Measurements from ENCODE around the gene DLL3.

GRCh38 chr19:39481229-39481545 is 17.6 kb upstream of the DLL3 start:
- TF ChIP-seq, protein P1, sequence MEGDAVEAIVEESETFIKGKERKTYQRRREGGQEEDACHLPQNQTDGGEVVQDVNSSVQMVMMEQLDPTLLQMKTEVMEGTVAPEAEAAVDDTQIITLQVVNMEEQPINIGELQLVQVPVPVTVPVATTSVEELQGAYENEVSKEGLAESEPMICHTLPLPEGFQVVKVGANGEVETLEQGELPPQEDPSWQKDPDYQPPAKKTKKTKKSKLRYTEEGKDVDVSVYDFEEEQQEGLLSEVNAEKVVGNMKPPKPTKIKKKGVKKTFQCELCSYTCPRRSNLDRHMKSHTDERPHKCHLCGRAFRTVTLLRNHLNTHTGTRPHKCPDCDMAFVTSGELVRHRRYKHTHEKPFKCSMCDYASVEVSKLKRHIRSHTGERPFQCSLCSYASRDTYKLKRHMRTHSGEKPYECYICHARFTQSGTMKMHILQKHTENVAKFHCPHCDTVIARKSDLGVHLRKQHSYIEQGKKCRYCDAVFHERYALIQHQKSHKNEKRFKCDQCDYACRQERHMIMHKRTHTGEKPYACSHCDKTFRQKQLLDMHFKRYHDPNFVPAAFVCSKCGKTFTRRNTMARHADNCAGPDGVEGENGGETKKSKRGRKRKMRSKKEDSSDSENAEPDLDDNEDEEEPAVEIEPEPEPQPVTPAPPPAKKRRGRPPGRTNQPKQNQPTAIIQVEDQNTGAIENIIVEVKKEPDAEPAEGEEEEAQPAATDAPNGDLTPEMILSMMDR (IDR thresholded peaks at IDR 0.05; ENCODE audit: poor library complexity) = no peak
- no peak for TF ChIP-seq EZH2 (IDR thresholded peaks at IDR 0.05; ENCODE audit: borderline replicate concordance)

Measured in hepatocyte (in vitro differentiated cells).